Parathyroid adenoma (tissue), 2 donors: ENCODE data around the gene SPATA2.

ENCODE experiments used
- H2AFZ ChIP-seq: fragments of 300-600 bp; sonication (generic); one replicate; pipeline ENCODE4 v1.7.0; 2017; ENCODE audit warnings: antibody characterized with exemption, mild to moderate bottlenecking
- H3K27ac ChIP-seq: fragments of 300-600 bp; sonication (generic); one replicate; pipeline ENCODE4 v1.7.0; 2017
- H3K27me3 ChIP-seq: fragments of 300-600 bp; sonication (generic); one replicate; pipeline ENCODE4 v1.7.0; 2017; ENCODE audit warnings: low read length; ENCODE audit not compliant: control insufficient read depth, insufficient read depth
- H3K36me3 ChIP-seq: fragments of 300-600 bp; sonication (generic); one replicate; pipeline ENCODE4 v1.7.0; 2017; ENCODE audit warnings: low read length; ENCODE audit not compliant: control insufficient read depth, insufficient read depth
- H3K4me1 ChIP-seq: fragments of 300-600 bp; sonication (generic); one replicate; pipeline ENCODE4 v1.7.0; 2017; ENCODE audit warnings: control low read depth
- H3K4me2 ChIP-seq: fragments of 300-600 bp; sonication (generic); one replicate; pipeline ENCODE4 v1.7.0; 2017; ENCODE audit warnings: low read length
- H3K4me3 ChIP-seq: fragments of 300-600 bp; sonication (generic); one replicate; pipeline ENCODE4 v1.7.0; 2017; ENCODE audit warnings: low read depth, low read length
- H3K79me2 ChIP-seq: fragments of 300-600 bp; sonication (generic); one replicate; pipeline ENCODE4 v1.7.0; 2017; ENCODE audit warnings: control low read depth
- H3K9ac ChIP-seq: fragments of 300-600 bp; sonication (generic); one replicate; pipeline ENCODE4 v1.7.0; 2017; ENCODE audit warnings: mild to moderate bottlenecking
- H3K9me3 ChIP-seq: fragments of 300-600 bp; sonication (generic); one replicate; pipeline ENCODE4 v1.7.0; 2017; ENCODE audit warnings: low read length; ENCODE audit not compliant: control insufficient read depth
- CTCF ChIP-seq: fragments of 300-600 bp; sonication (generic); IDR thresholded peaks from one replicate; pipeline ENCODE4 v1.7.0; 2017; ENCODE audit warnings: antibody characterized with exemption, mild to moderate bottlenecking
- donor health status: primary hyperparathyroidism.

Gene SPATA2

GRCh38 chr20:49889001-49889934 is 26.1 kb downstream of the SPATA2 start:
- Histone ChIP-seq H3K9ac (no peak overlapping the region), H3K36me3 (no peaks in the 10 kb centered on the region), H2AFZ (no peak overlapping the region), H3K4me1 (no peaks in the 10 kb centered on the region), H3K79me2 (no peaks in the 10 kb centered on the region), H3K27me3 (no peaks in the 10 kb centered on the region), H3K9me3 (no peaks in the 10 kb centered on the region), H3K27ac (no peak overlapping the region), H3K4me3 (no peak overlapping the region), H3K4me2 (no peak overlapping the region)
- TF ChIP-seq CTCF: no peak

- H3K4me3 ChIP-seq: no peak overlapping the region
- H3K9me3 ChIP-seq: no peaks in the 10 kb centered on the region
- no peaks in the 10 kb centered on the region for H3K4me1 ChIP-seq
- H3K36me3 ChIP-seq: no peaks in the 10 kb centered on the region
- no peaks in the 10 kb centered on the region for H3K79me2 ChIP-seq
- H2AFZ ChIP-seq: no peak overlapping the region
- H3K4me2 ChIP-seq: no peak overlapping the region
- peak; percentile 69 for TF ChIP-seq CTCF
- H3K27ac ChIP-seq: peak overlapping the region; percentile 35
- no peaks in the 10 kb centered on the region for H3K27me3 ChIP-seq
- no peak overlapping the region for H3K9ac ChIP-seq
Measured at GRCh38 chr20:49888212-49889000, 26.9 kb downstream of the SPATA2 start.

GRCh38 chr20:49887251-49888211 is 27.8 kb downstream of the SPATA2 start:
- Histone ChIP-seq H3K27ac (peak overlapping the region; percentile 24), H3K36me3 (no peaks in the 10 kb centered on the region), H2AFZ (no peak overlapping the region), H3K4me3 (no peak overlapping the region), H3K9me3 (no peaks in the 10 kb centered on the region), H3K79me2 (no peaks in the 10 kb centered on the region), H3K4me1 (no peaks in the 10 kb centered on the region), H3K27me3 (no peaks in the 10 kb centered on the region), H3K4me2 (no peak overlapping the region), H3K9ac (no peak overlapping the region)
- TF ChIP-seq CTCF: no peak

- Histone ChIP-seq H3K27ac (peak overlapping the region; percentile 51), H3K4me2 (no peak overlapping the region), H3K9me3 (no peaks in the 10 kb centered on the region), H2AFZ (no peak overlapping the region), H3K4me1 (no peaks in the 10 kb centered on the region), H3K27me3 (no peaks in the 10 kb centered on the region), H3K36me3 (no peaks in the 10 kb centered on the region), H3K9ac (no peak overlapping the region), H3K79me2 (no peaks in the 10 kb centered on the region), H3K4me3 (no peak overlapping the region)
- no peak for TF ChIP-seq CTCF
Measured at GRCh38 chr20:49886571-49887213, 28.6 kb downstream of the SPATA2 start.
